AG08395 (cell line): ENCODE results near the gene SH2D6.

Experiments
- DNase-seq: peaks from one replicate; pipeline ENCODE4 v3.0.0; 2012; ENCODE audit warnings: mixed read lengths, low spot score

SH2D6 gene

GRCh38 chr2:85439986-85440385 is 21.5 kb downstream of the SH2D6 start:
- DNase-seq: no peak

- DNase-seq: no peak
These were observed 22.2 kb downstream of the SH2D6 start for GRCh38 chr2:85440729-85441128.

GRCh38 chr2:85441864-85442263 is 23.4 kb downstream of the SH2D6 start:
- DNase-seq: no peak

GRCh38 chr2:85444629-85445172 is 26.2 kb downstream of the SH2D6 start:
- DNase-seq: no peak

- DNase-seq: peak; percentile 73
These were observed 27.1 kb downstream of the SH2D6 start for GRCh38 chr2:85445316-85446295.

GRCh38 chr2:85446296-85447221 is 28.0 kb downstream of the SH2D6 start:
- DNase-seq: no peak

- no peak for DNase-seq
These were observed 28.7 kb downstream of the SH2D6 start for GRCh38 chr2:85447222-85447585.

- DNase-seq: no peak
These were observed 30.1 kb downstream of the SH2D6 start for GRCh38 chr2:85448461-85449213.

GRCh38 chr2:85449214-85449588 is 30.7 kb downstream of the SH2D6 start:
- no peak for DNase-seq

- no peak for DNase-seq
These were observed 33.7 kb downstream of the SH2D6 start for GRCh38 chr2:85452237-85452636.

GRCh38 chr2:85453571-85453970 is 35.1 kb downstream of the SH2D6 start:
- no peak for DNase-seq

- DNase-seq: no peak
These were observed 37.1 kb downstream of the SH2D6 start for GRCh38 chr2:85455552-85456090.

- DNase-seq: no peak
These were observed 38.5 kb downstream of the SH2D6 start for GRCh38 chr2:85457043-85457442.

- peak; percentile 31 for DNase-seq
These were observed 39.4 kb downstream of the SH2D6 start for GRCh38 chr2:85457877-85458316.

GRCh38 chr2:85458601-85459563 is 40.4 kb downstream of the SH2D6 start:
- no peak for DNase-seq

GRCh38 chr2:85459771-85460170 is 41.3 kb downstream of the SH2D6 start:
- no peak for DNase-seq

- no peak for DNase-seq
These were observed 43.8 kb downstream of the SH2D6 start for GRCh38 chr2:85462322-85462721.

- DNase-seq: no peak
These were observed 49.7 kb downstream of the SH2D6 start for GRCh38 chr2:85468096-85468703.

- DNase-seq: peak; percentile 62
These were observed 50.3 kb downstream of the SH2D6 start for GRCh38 chr2:85468704-85469349.
